CD4-positive, alpha-beta T cell treated with Interleukin-6 for 4 hours (primary cell): ENCODE results near the gene BID.

ENCODE experiments used
- DNase-seq: peaks from one replicate; pipeline ENCODE4 v3.0.0-alpha.2; 2020; ENCODE audit warnings: mixed read lengths

The BID gene

GRCh38 chr22:17774206-17774925, at the start of gene BID:
Gene BID (minus strand): TSS chr22:17774469. CDS start chr22:17750116, 24,353 bp downstream.
- DNase-seq = peak; percentile 65

DNA sequence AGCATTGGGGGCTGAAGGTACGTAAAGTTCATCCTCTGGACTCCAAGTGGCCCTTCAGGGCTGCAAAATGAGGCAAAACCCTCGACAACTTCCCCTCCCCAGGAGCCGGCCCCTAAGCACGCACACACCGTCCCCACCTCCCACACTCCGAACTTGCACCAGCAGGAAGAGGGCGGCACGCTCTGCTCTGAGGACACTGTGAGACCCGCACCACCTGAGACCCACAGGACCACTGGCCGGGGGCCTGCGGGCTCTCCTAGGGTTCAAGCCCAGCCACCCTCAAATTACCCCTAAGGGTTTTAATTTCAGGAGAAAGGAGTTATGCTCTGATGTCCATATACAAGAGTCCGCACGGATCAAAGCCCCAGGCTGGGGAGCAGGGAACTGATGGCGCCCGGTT, 49.7 kb upstream of the BID start:
- DNase-seq = no peak

- no peak for DNase-seq
These were observed 49.0 kb upstream of the BID start for GRCh38 chr22:17823226-17823625.

- DNase-seq = no peak
These were observed 47.8 kb upstream of the BID start for GRCh38 chr22:17822087-17822486.

- DNase-seq = no peak
These were observed 46.7 kb upstream of the BID start for GRCh38 chr22:17820879-17821439.

GRCh38 chr22:17818649-17819048, 44.4 kb upstream of the BID start:
- no peak for DNase-seq

- DNase-seq = no peak
These were observed 43.9 kb upstream of the BID start for GRCh38 chr22:17818180-17818579.

DNA sequence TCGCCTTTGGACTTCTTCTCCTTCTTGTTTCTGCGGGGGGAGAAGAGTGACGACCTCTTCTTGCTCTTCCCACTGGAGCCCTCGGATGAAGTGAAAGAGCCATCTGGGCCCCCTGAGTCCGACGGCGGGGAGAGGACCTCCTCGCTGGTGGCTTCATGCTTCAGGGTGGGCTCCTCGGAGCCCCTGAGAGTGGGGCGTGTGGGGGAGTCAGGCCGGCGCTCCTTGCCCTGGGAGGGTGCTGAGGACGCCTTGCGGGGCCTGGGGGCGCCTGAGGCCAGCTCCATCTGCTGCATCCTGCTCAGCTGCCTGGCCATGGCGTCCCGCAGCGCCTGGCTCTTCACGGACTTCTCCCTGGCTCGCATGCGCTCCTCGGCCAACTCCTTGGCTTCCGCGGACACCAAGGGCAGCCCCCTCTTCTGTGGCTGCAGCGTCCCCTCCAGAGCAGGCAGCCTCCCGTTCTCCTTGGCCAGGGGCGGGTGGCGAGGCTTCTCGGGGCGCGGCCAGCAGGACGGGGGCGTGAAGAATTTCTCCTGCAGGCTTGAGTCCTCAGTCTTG, 43.3 kb upstream of the BID start:
- no peak for DNase-seq

DNA sequence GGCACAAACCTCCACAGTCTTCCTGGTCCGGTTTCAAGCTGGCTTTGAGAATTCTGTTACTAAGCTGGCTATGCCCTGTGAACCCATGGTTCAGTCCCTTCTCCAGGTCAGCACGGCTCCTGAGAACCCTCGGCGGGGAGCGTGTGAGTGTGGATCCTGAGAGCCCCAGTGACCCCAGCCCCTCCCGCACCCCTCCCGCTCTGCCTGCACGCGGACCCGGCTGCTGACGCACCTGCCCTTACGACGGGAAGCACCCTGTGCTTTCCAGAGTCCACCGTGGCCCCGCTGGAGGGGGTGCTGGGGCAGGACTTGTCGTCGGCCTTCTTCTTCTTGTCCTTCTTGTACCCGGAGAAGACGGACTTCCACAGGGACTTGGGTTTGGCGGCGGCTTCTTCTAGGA, 42.8 kb upstream of the BID start:
- DNase-seq = no peak

DNA sequence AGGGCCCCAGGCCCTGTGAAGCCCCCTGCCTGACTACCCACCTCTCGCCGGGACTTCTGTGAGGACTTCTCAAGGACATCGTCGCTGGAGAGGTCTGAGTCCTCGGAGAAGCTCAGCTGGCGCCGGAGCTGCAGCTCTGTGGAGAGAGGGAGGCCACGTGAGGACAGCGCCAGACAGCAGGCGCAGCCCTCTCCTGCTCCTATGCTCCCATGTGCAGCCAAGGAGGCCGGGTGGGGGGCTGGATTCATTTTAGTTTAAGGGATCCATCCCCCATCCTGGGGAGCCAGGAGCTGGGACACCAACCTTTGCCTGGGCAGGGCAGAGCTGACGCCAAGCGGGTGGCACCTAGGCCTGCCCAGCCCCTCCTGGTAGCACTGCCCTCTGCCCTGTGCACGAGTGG, 42.4 kb upstream of the BID start:
- no peak for DNase-seq

DNA sequence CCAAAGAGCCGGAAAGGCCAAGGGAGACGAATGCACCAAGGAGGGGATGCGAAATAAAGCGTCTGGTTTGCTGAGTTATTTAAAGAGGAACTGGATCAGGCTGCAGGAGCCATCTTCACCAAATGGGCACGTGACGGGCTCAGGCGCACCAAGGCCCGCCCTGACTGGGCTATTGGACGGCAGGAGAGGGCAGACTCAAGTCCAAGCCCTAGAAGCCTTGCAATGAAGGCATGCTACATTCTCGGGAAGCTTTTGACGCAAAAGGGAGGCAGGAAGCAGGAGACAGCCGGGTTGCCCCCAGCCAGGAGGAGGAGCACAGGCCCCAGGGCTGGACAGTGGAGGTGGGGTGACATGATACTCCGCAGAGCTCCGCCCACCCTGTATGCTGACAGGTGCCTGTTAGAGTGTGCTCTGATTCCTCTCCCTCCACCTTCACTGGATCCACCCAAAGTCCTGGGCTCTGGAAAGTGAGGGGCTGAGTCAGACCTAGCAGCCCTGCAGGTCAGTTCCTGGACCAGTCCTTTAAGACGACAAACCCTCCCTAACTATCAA, 41.5 kb upstream of the BID start:
- DNase-seq = no peak

GRCh38 chr22:17814830-17815229, 40.6 kb upstream of the BID start:
- DNase-seq = no peak

GRCh38 chr22:17814084-17814483, 39.8 kb upstream of the BID start:
- no peak for DNase-seq

GRCh38 chr22:17811119-17811518, 36.9 kb upstream of the BID start:
- DNase-seq = no peak

DNA sequence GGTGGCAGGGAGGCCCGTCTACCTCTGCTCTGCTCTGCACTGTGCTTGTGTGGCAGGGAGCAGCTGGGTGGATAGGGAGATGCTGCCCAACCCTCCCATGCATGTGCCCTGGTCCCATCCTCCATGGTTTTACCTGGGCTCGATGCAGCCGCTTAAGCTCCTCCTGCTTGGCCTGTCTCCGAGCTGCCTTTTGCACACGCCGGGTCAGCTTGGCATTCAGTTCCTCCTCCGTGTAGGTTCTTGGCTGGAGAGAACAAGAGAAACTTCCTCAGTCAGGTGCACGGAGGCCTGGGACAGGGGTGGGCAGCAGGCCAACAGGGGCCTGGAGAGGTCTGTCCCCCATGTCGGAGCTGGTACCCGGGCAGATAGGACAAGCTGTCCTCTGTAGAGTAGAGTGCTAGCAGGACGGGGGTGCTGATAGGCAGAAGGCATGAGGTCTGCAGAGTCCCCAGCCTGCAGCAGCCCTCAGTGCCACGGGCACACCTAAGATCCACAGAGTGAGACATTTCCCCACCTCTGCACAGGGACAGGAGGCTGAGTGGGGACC, 36.4 kb upstream of the BID start:
- no peak for DNase-seq

- no peak for DNase-seq
These were observed 34.6 kb upstream of the BID start for GRCh38 chr22:17808693-17809403.

DNA sequence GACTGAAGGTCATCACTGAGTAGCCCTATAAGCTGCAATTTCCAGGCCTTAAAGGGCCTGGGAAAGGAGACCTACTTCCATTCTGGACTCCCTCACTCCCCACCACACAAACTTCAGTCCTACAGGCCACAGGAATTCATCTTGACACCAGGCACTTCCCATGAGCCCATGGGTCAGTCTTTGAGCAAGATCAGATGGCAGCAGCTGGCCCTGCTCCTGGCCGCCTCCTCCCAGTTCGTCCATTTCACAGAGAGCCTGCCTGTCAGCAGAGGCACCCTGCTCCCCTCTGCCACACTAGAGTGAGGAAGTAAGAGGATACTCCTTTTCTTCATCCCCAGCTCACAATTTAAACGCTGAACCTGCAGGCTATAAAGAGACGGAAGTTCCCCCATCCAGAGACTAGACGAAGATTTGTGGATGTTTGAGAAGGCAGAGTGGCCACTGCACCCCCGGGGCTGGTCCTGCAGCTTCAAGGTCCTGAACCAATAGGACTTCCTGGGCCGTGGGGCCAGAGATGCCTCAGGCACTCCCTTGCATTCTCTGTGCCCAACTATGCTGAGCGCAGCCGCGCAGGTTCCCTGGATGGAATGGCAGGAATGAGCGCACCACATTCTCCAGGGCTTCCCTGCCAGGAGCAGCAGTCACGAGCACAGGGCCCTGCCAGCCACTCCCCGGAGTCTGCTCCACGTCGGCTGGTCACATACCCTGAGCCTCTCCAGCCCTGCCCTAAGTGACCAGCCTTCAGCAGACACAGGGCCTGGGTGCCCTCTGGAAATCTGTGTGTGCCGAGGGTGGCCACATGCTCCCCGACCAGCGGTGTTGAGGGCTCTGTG, 33.5 kb upstream of the BID start:
- no peak for DNase-seq

GRCh38 chr22:17807086-17807485, 32.8 kb upstream of the BID start:
- DNase-seq = no peak

DNA sequence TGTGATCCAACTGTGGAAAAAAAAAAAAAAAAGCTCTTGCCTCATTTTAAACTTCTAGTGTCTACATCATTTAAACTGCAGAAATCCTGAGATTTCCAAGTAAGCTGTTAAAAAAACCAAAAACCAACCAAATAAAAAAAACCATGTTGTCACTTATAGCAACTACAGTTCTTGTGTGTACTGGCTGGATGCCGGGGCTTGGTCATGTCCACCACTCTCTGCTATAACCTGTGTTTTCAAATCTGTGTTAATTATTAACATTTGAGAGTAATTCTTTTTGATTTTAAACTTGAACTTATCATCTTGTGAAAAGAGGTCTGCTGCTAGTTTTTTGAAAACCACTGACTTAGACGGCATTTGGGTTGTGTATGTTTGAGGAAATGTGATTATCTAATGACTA, 32.2 kb upstream of the BID start:
- DNase-seq = no peak

- DNase-seq = no peak
These were observed 30.2 kb upstream of the BID start for GRCh38 chr22:17804331-17805080.

DNA sequence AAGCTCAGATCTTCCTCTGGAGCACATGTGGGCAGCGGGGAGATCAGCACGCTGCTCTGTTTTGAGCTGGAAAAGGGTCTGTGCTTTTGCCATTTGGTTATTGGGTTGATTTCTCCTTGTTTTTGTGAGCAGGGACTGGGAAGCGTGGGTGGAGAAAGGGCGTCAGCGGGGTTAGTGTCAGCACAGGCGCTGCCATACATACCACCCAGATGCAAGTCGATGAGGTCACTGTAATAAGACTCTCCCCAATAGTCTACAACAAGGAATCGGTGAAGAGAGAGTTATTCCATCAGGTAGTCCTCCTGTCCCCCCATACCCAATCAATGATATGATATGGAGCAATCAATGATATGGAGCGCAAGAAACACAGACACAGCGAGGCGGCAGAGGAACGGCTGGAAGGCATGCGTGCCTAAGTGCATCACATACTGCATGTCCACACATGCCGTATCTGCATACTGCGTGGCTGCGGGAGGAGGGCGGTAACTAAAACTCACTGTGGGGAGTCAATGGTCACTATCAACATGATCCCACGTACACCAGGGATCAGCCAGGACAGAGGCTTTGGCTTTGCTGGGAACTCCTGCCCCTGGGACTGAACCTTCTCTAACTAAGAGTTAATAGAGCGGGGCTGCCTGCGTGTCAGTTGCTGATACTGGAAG, 29.5 kb upstream of the BID start:
- no peak for DNase-seq
